Subcutaneous abdominal adipose tissue (tissue), 5 donors: ENCODE results near the gene ACP5.

Experiments
- H3K27ac ChIP-seq: one replicate; pipeline ENCODE4 v1.7.0; 2013; ENCODE audit warnings: low read depth, mild to moderate bottlenecking, inconsistent platforms, low read length, moderate library complexity
- H3K27me3 ChIP-seq, 5 donors: one replicate each; pipeline ENCODE4 v1.7.0; 2013; ENCODE audit warnings: low read length in 5 of 5, inconsistent platforms in 1 of 5; ENCODE audit not compliant: control insufficient read depth in 5 of 5, insufficient read depth in 4 of 5
- H3K36me3 ChIP-seq, 5 donors: one replicate each; pipeline ENCODE4 v1.7.0; 2013; ENCODE audit warnings: low read length in 5 of 5; ENCODE audit not compliant: control insufficient read depth in 5 of 5, insufficient read depth in 5 of 5
- H3K4me1 ChIP-seq, 5 donors: one replicate each; pipeline ENCODE4 v1.7.0; 2013; ENCODE audit warnings: low read length in 5 of 5, mild to moderate bottlenecking in 3 of 5, moderate library complexity in 1 of 5; ENCODE audit not compliant: control insufficient read depth in 5 of 5, insufficient read depth in 5 of 5
- H3K4me3 ChIP-seq, 5 donors: one replicate each; pipeline ENCODE4 v1.7.0; 2013; ENCODE audit warnings: low read length in 5 of 5, low read depth in 1 of 5
- H3K9ac ChIP-seq, 5 donors: one replicate each; pipeline ENCODE4 v1.7.0; 2013; ENCODE audit warnings: low read length in 5 of 5, mild to moderate bottlenecking in 4 of 5, moderate library complexity in 3 of 5
- H3K9me3 ChIP-seq, 5 donors: one replicate each; pipeline ENCODE4 v1.7.0; 2013; ENCODE audit warnings: low read length in 5 of 5; ENCODE audit not compliant: control insufficient read depth in 5 of 5
- donor health status: healthy.
- donor health status: healthy.
- donor health status: healthy.
- donor health status: healthy.
- donor health status: healthy.

ACP5 gene

GRCh38 chr19:11551603-11552235 lies 25.7 kb downstream of the ACP5 start:
- no peak overlapping the region for H3K4me3 ChIP-seq

GRCh38 chr19:11550265-11550664 lies 27.2 kb downstream of the ACP5 start:
- H3K9me3 ChIP-seq: no peaks in the 10 kb centered on the region

More at GRCh38 chr19:11551603-11552235, 25.7 kb downstream of the ACP5 start:
- H3K27ac ChIP-seq: no peak overlapping the region
- peaks cover 0 to 5% (median 0%) of the 10 kb centered on the region in 5 donors for H3K4me1 ChIP-seq
- H3K27me3 ChIP-seq: no peaks in the 10 kb centered on the region
- H3K36me3 ChIP-seq: peaks cover 0 to 43% (median 35%) of the 10 kb centered on the region in 5 donors
- no peaks in the 10 kb centered on the region for H3K9me3 ChIP-seq
- H3K9ac ChIP-seq: no peak overlapping the region

GRCh38 chr19:11549386-11549953 lies 28.0 kb downstream of the ACP5 start:
- Histone ChIP-seq H3K36me3 (peaks cover 0 to 30% (median 24%) of the 10 kb centered on the region in 5 donors), H3K27me3 (no peaks in the 10 kb centered on the region), H3K4me1 (peaks cover 0 to 5% (median 0%) of the 10 kb centered on the region in 5 donors), H3K9me3 (no peaks in the 10 kb centered on the region), H3K4me3 (no peak overlapping the region), H3K27ac (no peak overlapping the region), H3K9ac (no peak overlapping the region)

More at GRCh38 chr19:11550265-11550664, 27.2 kb downstream of the ACP5 start:
- Histone ChIP-seq H3K4me1 (peaks cover 0 to 5% (median 0%) of the 10 kb centered on the region in 5 donors), H3K9ac (no peak overlapping the region), H3K27me3 (no peaks in the 10 kb centered on the region), H3K27ac (no peak overlapping the region), H3K4me3 (no peak overlapping the region), H3K36me3 (peaks cover 0 to 34% (median 27%) of the 10 kb centered on the region in 5 donors)

GRCh38 chr19:11547929-11548700 lies 29.3 kb downstream of the ACP5 start:
- no peaks in the 10 kb centered on the region for H3K9me3 ChIP-seq
- no peak overlapping the region for H3K27ac ChIP-seq
- H3K4me1 ChIP-seq: peaks cover 0 to 5% (median 0%) of the 10 kb centered on the region in 5 donors
- H3K27me3 ChIP-seq: no peaks in the 10 kb centered on the region
- no peak overlapping the region for H3K9ac ChIP-seq
- H3K4me3 ChIP-seq: no peak overlapping the region
- peaks cover 0 to 16% (median 11%) of the 10 kb centered on the region in 5 donors for H3K36me3 ChIP-seq

GRCh38 chr19:11541238-11541637 lies 36.2 kb downstream of the ACP5 start:
- H3K9ac ChIP-seq: no peak overlapping the region
- no peaks in the 10 kb centered on the region for H3K36me3 ChIP-seq
- no peak overlapping the region for H3K4me3 ChIP-seq
- no peaks in the 10 kb centered on the region for H3K9me3 ChIP-seq
- H3K27me3 ChIP-seq: peaks cover 10 to 25% (median 12%) of the 10 kb centered on the region in 5 donors
- peaks cover 0 to 3% (median 2%) of the 10 kb centered on the region in 5 donors for H3K4me1 ChIP-seq
- H3K27ac ChIP-seq: no peak overlapping the region

- peaks cover under 1 to 6% (median 6%) of the 10 kb centered on the region in 5 donors for H3K4me1 ChIP-seq
- H3K4me3 ChIP-seq: no peak overlapping the region
- no peak overlapping the region for H3K27ac ChIP-seq
Observed at GRCh38 chr19:11540645-11541044, 36.8 kb downstream of the ACP5 start.

GRCh38 chr19:11539495-11540365 lies 37.7 kb downstream of the ACP5 start:
- Histone ChIP-seq H3K4me1 (peaks cover 2 to 10% (median 9%) of the 10 kb centered on the region in 5 donors), H3K27ac (no peak overlapping the region), H3K36me3 (no peaks in the 10 kb centered on the region), H3K27me3 (peaks cover 10 to 25% (median 12%) of the 10 kb centered on the region in 5 donors), H3K4me3 (peak overlapping the region in 1 of 5 donors; percentile 34), H3K9me3 (no peaks in the 10 kb centered on the region), H3K9ac (no peak overlapping the region)

More at GRCh38 chr19:11540645-11541044, 36.8 kb downstream of the ACP5 start:
- Histone ChIP-seq H3K9ac (no peak overlapping the region), H3K36me3 (no peaks in the 10 kb centered on the region), H3K27me3 (peaks cover 10 to 25% (median 12%) of the 10 kb centered on the region in 5 donors), H3K9me3 (no peaks in the 10 kb centered on the region)

GRCh38 chr19:11538232-11539036 lies 39.0 kb downstream of the ACP5 start, which contains the start of gene CNN1:
Gene CNN1, plus strand, starts transcription at chr19:11538851. Its CDS starts 77 bp downstream, at chr19:11538928.
- H3K27me3 ChIP-seq: peaks cover 10 to 25% (median 12%) of the 10 kb centered on the region in 5 donors
- H3K9ac ChIP-seq: no peak within 1 kb of the TSS
- H3K27ac ChIP-seq: no peak within 1 kb of the TSS
- H3K4me3 ChIP-seq: peak within 1 kb of the TSS in 1 of 5 donors; percentile 34
- H3K4me1 ChIP-seq: peaks cover 2 to 10% (median 9%) of the 10 kb centered on the region in 5 donors
- no peaks in the 10 kb centered on the region for H3K9me3 ChIP-seq
- H3K36me3 ChIP-seq: no peaks in the 10 kb centered on the region
